Measurements from ENCODE around the gene VSIG10L. TPM values are rescaled to one million over a fixed set of nuclear protein-coding genes. Genes with fewer than 3 reads are reported as not detected.

VSIG10L gene
- total RNA-seq, 4 donors from 2014 or later, result 2.5 to 6.5 (median 5.2) TPM; not detected in 1

- Histone ChIP-seq H3K27ac (no peak overlapping the region), H3K4me3 (no peak overlapping the region), H3K9me3 (peaks cover 0 to 1% (median 0%) of the 10 kb centered on the region in 4 donors), H3K27me3 (no peaks in the 10 kb centered on the region), H3K4me1 (peaks cover 0 to 15% (median 6%) of the 10 kb centered on the region in 4 donors), H3K36me3 (no peaks in the 10 kb centered on the region)
- no peak for DNase-seq
- TF ChIP-seq POLR2A (IDR thresholded peaks at IDR 0.05) (no peak), CTCF (IDR thresholded peaks at IDR 0.05) (no peak)
These were observed 4.6 kb downstream of the VSIG10L start for GRCh38 chr19:51337141-51337860.

GRCh38 chr19:51333836-51334460, 8.0 kb downstream of the VSIG10L start:
- Histone ChIP-seq H3K4me3 (no peak overlapping the region), H3K27ac (no peak overlapping the region), H3K27me3 (no peaks in the 10 kb centered on the region), H3K36me3 (no peaks in the 10 kb centered on the region), H3K9me3 (peaks cover 0 to 3% (median 0%) of the 10 kb centered on the region in 4 donors), H3K4me1 (no peaks in the 10 kb centered on the region)
- DNase-seq, result no peak
- no peak for TF ChIP-seq CTCF (IDR thresholded peaks at IDR 0.05)
- TF ChIP-seq POLR2A (IDR thresholded peaks at IDR 0.05), result no peak

- Histone ChIP-seq H3K27me3 (peaks cover 0 to 11% of the 10 kb centered on the region in 2 donors), H3K4me1 (peaks cover 0 to 11% (median 2%) of the 10 kb centered on the region in 4 donors), H3K9me3 (peaks cover 0 to 3% (median 0%) of the 10 kb centered on the region in 4 donors), H3K36me3 (no peaks in the 10 kb centered on the region), H3K27ac (no peak overlapping the region), H3K4me3 (no peak overlapping the region)
- DNase-seq, result no peak
- no peak for TF ChIP-seq CTCF (IDR thresholded peaks at IDR 0.05)
- no peak for TF ChIP-seq POLR2A (IDR thresholded peaks at IDR 0.05)
These were observed 10.2 kb downstream of the VSIG10L start for GRCh38 chr19:51331716-51332115.

GRCh38 chr19:51331193-51331592, 10.7 kb downstream of the VSIG10L start:
- TF ChIP-seq CTCF (IDR thresholded peaks at IDR 0.05), result no peak
- no peak for TF ChIP-seq POLR2A (IDR thresholded peaks at IDR 0.05)
- no peak for DNase-seq
- Histone ChIP-seq H3K27me3 (peaks cover 0 to 11% of the 10 kb centered on the region in 2 donors), H3K4me3 (no peak overlapping the region), H3K4me1 (peaks cover 0 to 11% (median 2%) of the 10 kb centered on the region in 4 donors), H3K9me3 (peaks cover 0 to 3% (median 0%) of the 10 kb centered on the region in 4 donors), H3K27ac (no peak overlapping the region), H3K36me3 (no peaks in the 10 kb centered on the region)

- Histone ChIP-seq H3K4me3 (no peak overlapping the region), H3K27ac (no peak overlapping the region), H3K4me1 (peaks cover 0 to 11% (median 2%) of the 10 kb centered on the region in 4 donors), H3K36me3 (no peaks in the 10 kb centered on the region), H3K27me3 (peaks cover 0 to 11% of the 10 kb centered on the region in 2 donors), H3K9me3 (peaks cover 0 to 3% (median 0%) of the 10 kb centered on the region in 4 donors)
- TF ChIP-seq CTCF (IDR thresholded peaks at IDR 0.05) (no peak), POLR2A (IDR thresholded peaks at IDR 0.05) (no peak)
- no peak for DNase-seq
These were observed 11.6 kb downstream of the VSIG10L start for GRCh38 chr19:51330366-51330765.
